HEK293 (cell line): ENCODE results near the gene RASA4B.

ENCODE experiments used
- CTCF ChIA-PET: fragments of 350-600 bp; formaldehyde crosslinking; extraction: SDS; loops from one replicate; lab custom pipeline; 2021; ENCODE audit warnings: antibody characterized with exemption; lab: Yijun Ruan, JAX
- POLR2A ChIA-PET: fragments of 300-600 bp; formaldehyde crosslinking; extraction: SDS; loops from one replicate; lab custom pipeline; 2020; ENCODE audit warnings: antibody characterized with exemption, inconsistent platforms; lab: Yijun Ruan, JAX
- H3K27ac ChIP-seq: fragments of 200-500 bp; sonication (Bioruptor generic); 2 replicates; pipeline ENCODE4 v1.5.1; 2014; ENCODE audit warnings: low read depth, low read length, control low read depth, inconsistent platforms; ENCODE audit errors: extremely low read depth
- H3K36me3 ChIP-seq, 2 experiments: fragments of 200-500 bp in 1 of 2; sonication (Bioruptor generic) in 1 of 2; 1 replicate in 1 of 2; 2 replicates in 1 of 2; pipeline ENCODE4 v1.5.1; 2014 to 2017; ENCODE audit warnings: inconsistent platforms in 2 of 2, low read length in 2 of 2; ENCODE audit not compliant: control insufficient read depth in 2 of 2, insufficient read depth in 1 of 2
- H3K4me1 ChIP-seq: fragments of 200-500 bp; sonication (Bioruptor generic); 2 replicates; pipeline ENCODE4 v1.5.1; 2014; ENCODE audit warnings: mild to moderate bottlenecking, low read length, inconsistent platforms; ENCODE audit not compliant: control insufficient read depth, insufficient read depth
- H3K4me3 ChIP-seq: 2 replicates; pipeline ENCODE4 v1.5.1; 2011; ENCODE audit warnings: low read depth, mild to moderate bottlenecking, control low read depth, low read length, moderate library complexity
- H3K9me3 ChIP-seq: fragments of 200-500 bp; sonication (Bioruptor generic); 2 replicates; pipeline ENCODE4 v1.5.1; 2014; ENCODE audit warnings: low read depth, low read length, inconsistent platforms; ENCODE audit not compliant: control insufficient read depth, insufficient read depth
- EGR2 ChIP-seq: fragments of 450-650 bp; formaldehyde crosslinking; IDR thresholded peaks from 2 replicates; pipeline ENCODE4 v1.5.1; 2016; ENCODE audit warnings: low read depth, missing biosample characterization, missing genetic modification characterization
- GLIS2 ChIP-seq: fragments of 450-650 bp; formaldehyde crosslinking; IDR thresholded peaks from 2 replicates; pipeline ENCODE4 v1.5.1; 2016; ENCODE audit warnings: missing biosample characterization, missing genetic modification characterization
- HOXC10 ChIP-seq: sonication (generic); formaldehyde crosslinking; IDR thresholded peaks from 2 replicates; pipeline ENCODE4 v1.8.1; 2023; ENCODE audit warnings: mild to moderate bottlenecking, missing genetic modification reagents
- SCRT1 ChIP-seq: fragments of 450-650 bp; formaldehyde crosslinking; IDR thresholded peaks from 2 replicates; pipeline ENCODE4 v1.5.1; 2016; ENCODE audit warnings: missing biosample characterization, missing genetic modification characterization, borderline replicate concordance
- SP2 ChIP-seq: fragments of 450-650 bp; formaldehyde crosslinking; IDR thresholded peaks from 2 replicates; pipeline ENCODE4 v1.5.1; 2016; ENCODE audit warnings: missing biosample characterization, missing genetic modification characterization
- SP3 ChIP-seq: fragments of 450-650 bp; formaldehyde crosslinking; IDR thresholded peaks from 2 replicates; pipeline ENCODE4 v1.5.1; 2016; ENCODE audit warnings: missing biosample characterization, missing genetic modification characterization
- ZNF10 ChIP-seq: fragments of 450-650 bp; formaldehyde crosslinking; IDR thresholded peaks from 2 replicates; pipeline ENCODE4 v1.5.1; 2017; ENCODE audit warnings: missing biosample characterization, missing genetic modification characterization
- ZNF155 ChIP-seq: fragments of 450-650 bp; formaldehyde crosslinking; IDR thresholded peaks from 2 replicates; pipeline ENCODE4 v1.5.1; 2016; ENCODE audit warnings: missing biosample characterization, missing genetic modification characterization
- ZNF157 ChIP-seq: fragments of 450-650 bp; formaldehyde crosslinking; IDR thresholded peaks from 2 replicates; pipeline ENCODE4 v1.5.1; 2016; ENCODE audit warnings: missing biosample characterization, missing genetic modification characterization
- ZNF2 ChIP-seq: fragments of 450-650 bp; formaldehyde crosslinking; IDR thresholded peaks from 2 replicates; pipeline ENCODE4 v1.5.1; 2016; ENCODE audit warnings: missing biosample characterization, missing genetic modification characterization
- ZNF274 ChIP-seq, 2 experiments: fragments of 200-500 bp in 1 of 2; fragments of 450-650 bp in 1 of 2; sonication (Bioruptor generic) in 1 of 2; formaldehyde crosslinking in 1 of 2; IDR thresholded peaks; 2 replicates each; pipeline versions ENCODE4 v1.5.1 to v1.6.1; 2014 to 2016; ENCODE audit warnings: borderline replicate concordance in 1 of 2, inconsistent platforms in 1 of 2, low read length in 1 of 2, missing biosample characterization in 1 of 2, missing genetic modification characterization in 1 of 2
- ZNF473 ChIP-seq: fragments of 450-650 bp; formaldehyde crosslinking; IDR thresholded peaks from 2 replicates; pipeline ENCODE4 v1.5.1; 2017; ENCODE audit warnings: missing biosample characterization, missing genetic modification characterization
- ZNF530 ChIP-seq: fragments of 450-650 bp; formaldehyde crosslinking; IDR thresholded peaks from 2 replicates; pipeline ENCODE4 v1.5.1; 2016; ENCODE audit warnings: low read depth, missing biosample characterization, missing genetic modification characterization
- ZNF785 ChIP-seq: fragments of 450-650 bp; formaldehyde crosslinking; IDR thresholded peaks from 2 replicates; pipeline ENCODE4 v1.5.1; 2016; ENCODE audit warnings: missing biosample characterization, missing genetic modification characterization
- ZSCAN16 ChIP-seq: fragments of 450-650 bp; formaldehyde crosslinking; IDR thresholded peaks from 2 replicates; pipeline ENCODE4 v1.5.1; 2016; ENCODE audit warnings: missing biosample characterization, missing genetic modification characterization
- ZSCAN23 ChIP-seq: fragments of 450-650 bp; formaldehyde crosslinking; IDR thresholded peaks from 2 replicates; pipeline ENCODE4 v1.5.1; 2016; ENCODE audit warnings: missing biosample characterization, missing genetic modification characterization
- TF ChIP-seq, protein P1 (sequence below): fragments of 450-650 bp; formaldehyde crosslinking; IDR thresholded peaks from 2 replicates; pipeline ENCODE4 v1.5.1; 2016; ENCODE audit warnings: missing biosample characterization, missing genetic modification characterization, borderline replicate concordance
- TF ChIP-seq, protein P2 (sequence below): fragments of 450-650 bp; formaldehyde crosslinking; IDR thresholded peaks from 2 replicates; pipeline ENCODE4 v1.5.1; 2016; ENCODE audit warnings: missing biosample characterization, missing genetic modification characterization

The RASA4B gene

DNA sequence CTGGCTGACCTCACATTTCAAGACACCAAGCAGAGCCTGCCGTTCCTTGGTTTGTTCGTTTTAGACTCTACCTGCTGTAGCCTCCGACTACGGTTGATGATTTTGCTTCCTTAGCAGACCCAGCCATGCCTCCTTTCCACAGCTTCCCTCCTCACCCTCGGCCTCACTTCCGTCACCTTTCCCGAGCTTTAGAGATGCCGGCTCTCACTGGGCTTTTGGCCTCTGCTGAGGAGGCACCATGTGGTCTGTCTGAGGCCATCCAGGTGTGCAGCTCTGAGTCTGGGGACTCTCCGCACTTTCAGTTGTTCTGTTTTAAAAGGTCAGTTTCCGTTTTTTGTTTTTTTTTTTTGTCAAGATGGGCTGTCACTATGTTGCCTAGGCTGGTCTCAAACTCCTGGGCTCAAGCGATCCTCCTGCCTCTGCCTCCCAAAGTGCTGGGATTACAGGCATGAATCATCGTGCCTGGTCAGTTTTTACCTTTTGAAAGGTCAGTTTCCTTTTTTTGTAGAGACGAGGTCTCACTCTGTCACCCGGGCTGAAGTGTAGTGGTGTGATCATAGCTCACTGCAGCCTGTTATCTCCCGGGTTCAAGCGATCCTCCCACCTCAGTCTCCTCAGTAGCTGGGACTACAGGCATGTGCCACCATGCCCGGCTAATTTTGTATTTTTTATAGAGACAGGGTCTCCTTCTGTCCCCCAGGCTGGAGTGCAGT is 72.5 kb downstream of the RASA4B start:
- CTCF ChIA-PET = no interaction called here
- H3K4me1 ChIP-seq = no peaks in the 10 kb centered on the region
- no peaks in the 10 kb centered on the region for H3K9me3 ChIP-seq
- no peak overlapping the region for H3K4me3 ChIP-seq
- no peak overlapping the region for H3K27ac ChIP-seq
- peaks cover 3 to 27% of the 10 kb centered on the region in 2 experiments; a peak in 2 of 3 replicates for H3K36me3 ChIP-seq
- POLR2A ChIA-PET = interaction anchor here (0.9 kb wide), 1 partner anchor 9 kb away, joined by 3 read pairs; no protein-coding TSS in a partner anchor
- TF ChIP-seq GLIS2 (no peak), ZNF10 (tag by site-specific recombination) (no peak), HOXC10 (CRISPR knock-in tag) (no peak), SCRT1 (no peak), EGR2 (no peak), ZNF785 (tag by site-specific recombination) (no peak), SP3 (tag by site-specific recombination) (no peak), ZNF274 (IDR thresholded peaks at IDR 0.05; ENCODE audit: low read length) (no peak), ZNF274 (tag by site-specific recombination; IDR thresholded peaks at IDR 0.05; ENCODE audit: borderline replicate concordance) (no peak), ZNF2 (tag by site-specific recombination) (no peak), ZNF155 (no peak), ZSCAN23 (no peak), ZNF157 (no peak), ZNF530 (tag by site-specific recombination) (no peak), ZNF473 (tag by site-specific recombination) (no peak), ZSCAN16 (no peak), SP2 (tag by site-specific recombination) (no peak)
- TF ChIP-seq, protein P1, sequence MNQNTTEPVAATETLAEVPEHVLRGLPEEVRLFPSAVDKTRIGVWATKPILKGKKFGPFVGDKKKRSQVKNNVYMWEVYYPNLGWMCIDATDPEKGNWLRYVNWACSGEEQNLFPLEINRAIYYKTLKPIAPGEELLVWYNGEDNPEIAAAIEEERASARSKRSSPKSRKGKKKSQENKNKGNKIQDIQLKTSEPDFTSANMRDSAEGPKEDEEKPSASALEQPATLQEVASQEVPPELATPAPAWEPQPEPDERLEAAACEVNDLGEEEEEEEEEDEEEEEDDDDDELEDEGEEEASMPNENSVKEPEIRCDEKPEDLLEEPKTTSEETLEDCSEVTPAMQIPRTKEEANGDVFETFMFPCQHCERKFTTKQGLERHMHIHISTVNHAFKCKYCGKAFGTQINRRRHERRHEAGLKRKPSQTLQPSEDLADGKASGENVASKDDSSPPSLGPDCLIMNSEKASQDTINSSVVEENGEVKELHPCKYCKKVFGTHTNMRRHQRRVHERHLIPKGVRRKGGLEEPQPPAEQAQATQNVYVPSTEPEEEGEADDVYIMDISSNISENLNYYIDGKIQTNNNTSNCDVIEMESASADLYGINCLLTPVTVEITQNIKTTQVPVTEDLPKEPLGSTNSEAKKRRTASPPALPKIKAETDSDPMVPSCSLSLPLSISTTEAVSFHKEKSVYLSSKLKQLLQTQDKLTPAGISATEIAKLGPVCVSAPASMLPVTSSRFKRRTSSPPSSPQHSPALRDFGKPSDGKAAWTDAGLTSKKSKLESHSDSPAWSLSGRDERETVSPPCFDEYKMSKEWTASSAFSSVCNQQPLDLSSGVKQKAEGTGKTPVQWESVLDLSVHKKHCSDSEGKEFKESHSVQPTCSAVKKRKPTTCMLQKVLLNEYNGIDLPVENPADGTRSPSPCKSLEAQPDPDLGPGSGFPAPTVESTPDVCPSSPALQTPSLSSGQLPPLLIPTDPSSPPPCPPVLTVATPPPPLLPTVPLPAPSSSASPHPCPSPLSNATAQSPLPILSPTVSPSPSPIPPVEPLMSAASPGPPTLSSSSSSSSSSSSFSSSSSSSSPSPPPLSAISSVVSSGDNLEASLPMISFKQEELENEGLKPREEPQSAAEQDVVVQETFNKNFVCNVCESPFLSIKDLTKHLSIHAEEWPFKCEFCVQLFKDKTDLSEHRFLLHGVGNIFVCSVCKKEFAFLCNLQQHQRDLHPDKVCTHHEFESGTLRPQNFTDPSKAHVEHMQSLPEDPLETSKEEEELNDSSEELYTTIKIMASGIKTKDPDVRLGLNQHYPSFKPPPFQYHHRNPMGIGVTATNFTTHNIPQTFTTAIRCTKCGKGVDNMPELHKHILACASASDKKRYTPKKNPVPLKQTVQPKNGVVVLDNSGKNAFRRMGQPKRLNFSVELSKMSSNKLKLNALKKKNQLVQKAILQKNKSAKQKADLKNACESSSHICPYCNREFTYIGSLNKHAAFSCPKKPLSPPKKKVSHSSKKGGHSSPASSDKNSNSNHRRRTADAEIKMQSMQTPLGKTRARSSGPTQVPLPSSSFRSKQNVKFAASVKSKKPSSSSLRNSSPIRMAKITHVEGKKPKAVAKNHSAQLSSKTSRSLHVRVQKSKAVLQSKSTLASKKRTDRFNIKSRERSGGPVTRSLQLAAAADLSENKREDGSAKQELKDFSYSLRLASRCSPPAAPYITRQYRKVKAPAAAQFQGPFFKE (tag by site-specific recombination) = no peak
- TF ChIP-seq, protein P2, sequence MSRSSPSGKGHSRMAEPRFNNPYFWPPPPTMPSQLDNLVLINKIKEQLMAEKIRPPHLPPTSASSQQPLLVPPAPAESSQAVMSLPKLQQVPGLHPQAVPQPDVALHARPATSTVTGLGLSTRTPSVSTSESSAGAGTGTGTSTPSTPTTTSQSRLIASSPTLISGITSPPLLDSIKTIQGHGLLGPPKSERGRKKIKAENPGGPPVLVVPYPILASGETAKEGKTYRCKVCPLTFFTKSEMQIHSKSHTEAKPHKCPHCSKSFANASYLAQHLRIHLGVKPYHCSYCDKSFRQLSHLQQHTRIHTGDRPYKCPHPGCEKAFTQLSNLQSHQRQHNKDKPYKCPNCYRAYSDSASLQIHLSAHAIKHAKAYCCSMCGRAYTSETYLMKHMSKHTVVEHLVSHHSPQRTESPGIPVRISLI (tag by site-specific recombination) = no peak
